MG63 (cell line): ENCODE data around the gene MAP3K7. TPM values are rescaled to one million over a fixed set of nuclear protein-coding genes. Genes with fewer than 3 reads are reported as not detected.
"Not testable (repeated sequence)": the region's sequence is repeated elsewhere in the genome, so short reads cannot be mapped to it uniquely, and the experiment has no call there.

Experiments used
- DNase-seq: peaks from one replicate; pipeline ENCODE4 v3.0.0-alpha.2; 2020
- H3K27me3 ChIP-seq: fragments of 250-450 bp; sonication (Bioruptor Pico); 2 replicates; pipeline ENCODE4 v1.5.1; 2020; ENCODE audit warnings: mild to moderate bottlenecking, moderate library complexity
- H3K36me3 ChIP-seq: fragments of 250-450 bp; sonication (Bioruptor Pico); 2 replicates; pipeline ENCODE4 v1.5.1; 2020; ENCODE audit warnings: mild to moderate bottlenecking, moderate library complexity
- H3K4me3 ChIP-seq: fragments of 250-450 bp; sonication (Bioruptor Pico); 2 replicates; pipeline ENCODE4 v1.5.1; 2020; ENCODE audit warnings: mild to moderate bottlenecking, moderate library complexity
- H3K9me3 ChIP-seq: fragments of 250-450 bp; sonication (Bioruptor Pico); 2 replicates; pipeline ENCODE4 v1.5.1; 2020; ENCODE audit warnings: mild to moderate bottlenecking, moderate library complexity
- total RNA-seq: library from RNA; depleted of rRNA; stranded (reverse); fragments of >200 nt; shearing (Covaris generic); gene quantifications from 2 replicates; pipeline ENCODE4 v1.2.3, GENCODE V29; 2014; ENCODE audit warnings: low replicate concordance

MAP3K7 gene
- total RNA-seq, 1 experiment from 2014 or later, result 25.6 TPM

DNA sequence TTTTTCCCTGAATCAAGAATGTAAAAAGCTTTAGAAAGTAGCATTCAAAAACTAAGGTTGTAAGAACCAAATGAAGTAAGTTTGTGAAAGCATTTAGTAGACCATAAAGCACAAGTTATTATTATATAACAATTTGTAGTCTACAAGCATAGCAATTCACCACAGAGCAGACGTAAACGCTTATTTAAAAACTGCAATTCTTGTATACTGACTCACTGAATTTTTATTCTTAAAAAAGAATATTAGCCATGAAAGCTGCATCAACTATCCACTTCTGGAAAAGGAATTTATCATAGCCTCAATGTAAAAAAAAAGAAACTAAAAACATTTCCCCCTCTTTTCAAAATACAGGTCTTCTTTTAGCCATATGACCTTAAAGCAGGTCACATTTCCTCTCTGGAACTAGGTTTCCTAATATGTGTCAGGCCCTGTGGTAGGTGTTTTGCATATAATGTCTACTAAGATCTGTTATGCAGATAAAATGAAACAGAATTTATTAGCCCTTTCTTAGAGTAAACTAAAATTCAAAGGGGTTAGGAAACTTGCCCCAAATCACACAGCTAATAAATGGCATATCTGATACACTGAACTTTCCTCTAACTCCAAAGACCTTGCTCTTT is 2.1 kb downstream of the MAP3K7 start:
- DNase-seq, result no peak
- H3K36me3 ChIP-seq, result peaks cover 3% of the 10 kb centered on the region
- H3K27me3 ChIP-seq, result no peaks in the 10 kb centered on the region
- H3K4me3 ChIP-seq, result peak overlapping the region; percentile 98
- H3K9me3 ChIP-seq, result no peaks in the 10 kb centered on the region

GRCh38 chr6:90583836-90584481 is 2.9 kb downstream of the MAP3K7 start:
- Histone ChIP-seq H3K36me3 (peaks cover 3% of the 10 kb centered on the region), H3K27me3 (no peaks in the 10 kb centered on the region), H3K9me3 (no peaks in the 10 kb centered on the region), H3K4me3 (no peak overlapping the region)
- DNase-seq, result no peak

GRCh38 chr6:90583179-90583835 is 3.6 kb downstream of the MAP3K7 start:
- no peak for DNase-seq
- Histone ChIP-seq H3K9me3 (no peaks in the 10 kb centered on the region), H3K36me3 (peaks cover 6% of the 10 kb centered on the region), H3K27me3 (no peaks in the 10 kb centered on the region), H3K4me3 (no peak overlapping the region)

- DNase-seq, result no peak
- Histone ChIP-seq H3K27me3 (no peaks in the 10 kb centered on the region), H3K9me3 (no peaks in the 10 kb centered on the region), H3K4me3 (no peak overlapping the region), H3K36me3 (peaks cover 3% of the 10 kb centered on the region)
These were observed 5.7 kb downstream of the MAP3K7 start for GRCh38 chr6:90581146-90581545.

GRCh38 chr6:90578894-90579549 is 7.8 kb downstream of the MAP3K7 start:
- Histone ChIP-seq H3K27me3 (no peaks in the 10 kb centered on the region), H3K36me3 (peaks cover 3% of the 10 kb centered on the region), H3K9me3 (no peaks in the 10 kb centered on the region), H3K4me3 (no peak overlapping the region)
- DNase-seq, result no peak

GRCh38 chr6:90575267-90575666 is 11.6 kb downstream of the MAP3K7 start:
- Histone ChIP-seq H3K4me3 (no peak overlapping the region), H3K36me3 (peaks cover 10% of the 10 kb centered on the region), H3K27me3 (no peaks in the 10 kb centered on the region), H3K9me3 (no peaks in the 10 kb centered on the region)
- no peak for DNase-seq

DNA sequence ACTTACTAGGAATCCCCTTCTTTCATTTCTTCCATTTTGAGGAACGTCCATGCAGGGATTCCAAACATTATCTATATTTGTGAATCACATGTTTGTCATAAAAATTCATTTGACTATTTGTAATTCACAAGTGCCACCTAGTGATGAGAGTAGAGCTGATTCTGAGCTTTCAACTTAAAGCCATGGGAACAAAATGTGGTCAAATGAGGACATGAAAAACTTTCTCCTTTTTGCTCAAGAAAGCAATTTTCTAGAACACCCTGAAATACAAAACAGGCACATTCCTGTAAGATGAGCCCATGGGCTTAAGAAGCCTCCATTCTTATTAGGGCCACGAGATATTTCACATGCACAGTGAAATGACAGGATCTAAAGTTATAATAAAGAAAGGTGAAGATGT is 12.3 kb downstream of the MAP3K7 start:
- no peak for DNase-seq
- Histone ChIP-seq H3K4me3 (no peak overlapping the region), H3K9me3 (no peaks in the 10 kb centered on the region), H3K36me3 (peaks cover 10% of the 10 kb centered on the region), H3K27me3 (no peaks in the 10 kb centered on the region)

GRCh38 chr6:90573624-90574023 is 13.2 kb downstream of the MAP3K7 start:
- Histone ChIP-seq H3K9me3 (no peaks in the 10 kb centered on the region), H3K27me3 (no peaks in the 10 kb centered on the region), H3K36me3 (peaks cover 13% of the 10 kb centered on the region), H3K4me3 (no peak overlapping the region)
- DNase-seq, result no peak

- H3K27me3 ChIP-seq, result no peaks in the 10 kb centered on the region
- H3K36me3 ChIP-seq, result peaks cover 18% of the 10 kb centered on the region
- DNase-seq, result no peak
- H3K4me3 ChIP-seq, result no peak overlapping the region
- H3K9me3 ChIP-seq, result no peaks in the 10 kb centered on the region
These were observed 14.0 kb downstream of the MAP3K7 start for GRCh38 chr6:90572856-90573255.

- peaks cover 23% of the 10 kb centered on the region for H3K36me3 ChIP-seq
- H3K27me3 ChIP-seq, result no peaks in the 10 kb centered on the region
- H3K9me3 ChIP-seq, result no peaks in the 10 kb centered on the region
- no peak overlapping the region for H3K4me3 ChIP-seq
- DNase-seq, result no peak
These were observed 17.6 kb downstream of the MAP3K7 start for GRCh38 chr6:90569223-90569622.

DNA sequence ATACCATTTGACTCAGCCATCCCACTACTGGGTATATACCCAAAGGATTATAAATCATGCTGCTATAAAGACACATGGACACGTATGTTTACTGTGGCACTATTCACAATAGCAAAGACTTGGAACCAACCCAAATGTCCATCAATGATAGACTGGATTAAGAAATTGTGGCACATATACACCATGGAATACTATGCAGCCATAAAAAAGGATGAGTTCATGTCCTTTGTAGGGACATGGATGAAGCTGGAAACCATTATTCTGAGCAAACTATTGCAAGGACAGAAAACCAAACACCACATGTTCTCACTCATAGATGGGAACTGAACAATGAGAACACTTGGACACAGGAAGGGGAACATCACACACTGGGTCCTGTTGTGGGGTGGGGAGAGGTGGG is 19.2 kb downstream of the MAP3K7 start:
- not testable (repeated sequence) for DNase-seq, H3K9me3 ChIP-seq, H3K4me3 ChIP-seq, H3K27me3 ChIP-seq
- peaks cover 23% of the 10 kb centered on the region for H3K36me3 ChIP-seq

DNA sequence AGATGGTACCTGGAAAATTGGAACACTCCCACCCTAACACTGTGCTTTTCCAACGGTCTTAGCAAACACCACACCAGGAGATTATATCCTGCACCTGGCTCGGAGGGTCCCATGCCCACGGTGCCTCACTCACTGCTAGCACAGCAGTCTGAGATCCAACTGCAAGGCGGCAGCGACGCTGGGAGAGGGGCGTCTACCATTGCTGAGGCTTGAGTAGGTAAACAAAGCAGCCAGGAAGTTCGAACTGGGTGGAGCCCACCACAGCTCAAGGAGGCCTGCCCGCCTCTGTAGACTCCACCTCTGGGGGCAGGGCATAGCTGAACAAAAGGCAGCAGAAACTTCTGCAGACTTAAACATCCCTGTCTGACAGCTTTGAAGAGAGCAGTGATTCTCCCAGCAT is 24.5 kb downstream of the MAP3K7 start:
- not testable (repeated sequence) for H3K27me3 ChIP-seq, H3K9me3 ChIP-seq, H3K4me3 ChIP-seq, DNase-seq
- peaks cover 28% of the 10 kb centered on the region for H3K36me3 ChIP-seq

DNA sequence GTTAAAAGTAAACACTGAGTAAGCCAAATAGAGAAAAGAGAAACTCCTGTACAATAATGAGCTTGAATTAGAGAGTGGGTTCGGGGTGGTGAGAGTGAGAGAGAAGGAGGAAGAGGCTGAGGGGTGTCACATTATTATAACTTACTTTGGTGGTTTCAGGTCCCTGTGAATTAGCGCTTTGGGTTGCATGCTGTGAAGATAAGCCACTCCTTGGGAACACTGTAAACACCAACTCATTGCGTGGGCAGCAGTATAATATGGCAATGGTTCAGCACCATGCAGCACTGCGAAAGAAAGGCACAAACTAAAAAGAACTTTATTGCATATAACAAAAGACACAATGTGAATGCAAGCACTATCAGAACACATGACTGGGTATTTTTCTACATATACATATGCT is 26.9 kb downstream of the MAP3K7 start:
- Histone ChIP-seq H3K36me3 (peaks cover 29% of the 10 kb centered on the region), H3K4me3 (no peak overlapping the region), H3K9me3 (no peaks in the 10 kb centered on the region), H3K27me3 (no peaks in the 10 kb centered on the region)
- DNase-seq, result no peak

DNA sequence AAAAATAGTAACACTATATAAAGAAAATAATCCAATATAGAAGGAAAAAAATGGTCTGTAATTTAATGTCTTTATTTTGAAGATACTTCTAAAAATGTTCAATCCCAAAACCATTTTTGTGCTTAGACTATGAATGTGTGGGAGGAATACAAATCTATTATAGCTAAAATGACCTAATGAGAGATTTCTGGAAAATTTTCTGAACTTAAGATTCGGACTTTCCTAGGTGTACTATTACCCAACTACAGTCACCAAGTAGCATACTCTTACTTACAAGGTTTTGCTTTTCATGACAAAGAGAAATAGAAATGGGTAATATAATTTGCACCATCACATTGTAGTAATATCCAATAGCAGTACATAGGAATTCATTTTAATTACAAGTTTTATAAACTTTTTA is 29.9 kb downstream of the MAP3K7 start:
- Histone ChIP-seq H3K4me3 (no peak overlapping the region), H3K36me3 (peaks cover 43% of the 10 kb centered on the region), H3K27me3 (no peaks in the 10 kb centered on the region), H3K9me3 (no peaks in the 10 kb centered on the region)
- no peak for DNase-seq

DNA sequence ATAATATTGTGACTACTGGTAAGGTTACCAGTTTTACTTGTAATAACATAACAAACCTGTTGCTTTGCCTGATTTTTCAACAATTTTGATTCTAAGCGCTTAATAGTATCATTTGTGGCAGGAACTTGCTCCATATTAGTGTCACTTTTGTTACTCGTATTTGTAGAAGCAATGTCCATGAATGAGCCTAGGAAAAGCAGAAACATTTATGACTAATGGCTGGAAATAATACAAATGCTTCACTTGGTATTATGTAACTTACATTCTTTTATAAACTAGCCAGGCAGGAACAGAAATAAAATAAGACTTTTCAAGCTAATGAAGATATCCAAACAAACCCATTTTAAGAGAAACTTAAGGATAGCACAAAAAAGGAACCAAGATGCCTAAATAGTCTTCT is 38.9 kb downstream of the MAP3K7 start:
- peaks cover 61% of the 10 kb centered on the region for H3K36me3 ChIP-seq
- H3K9me3 ChIP-seq, result no peaks in the 10 kb centered on the region
- no peak for DNase-seq
- H3K4me3 ChIP-seq, result no peak overlapping the region
- H3K27me3 ChIP-seq, result no peaks in the 10 kb centered on the region

GRCh38 chr6:90547079-90547478 is 39.8 kb downstream of the MAP3K7 start:
- no peaks in the 10 kb centered on the region for H3K27me3 ChIP-seq
- DNase-seq, result no peak
- peaks cover 55% of the 10 kb centered on the region for H3K36me3 ChIP-seq
- H3K9me3 ChIP-seq, result no peaks in the 10 kb centered on the region
- H3K4me3 ChIP-seq, result no peak overlapping the region

- H3K27me3 ChIP-seq, result no peaks in the 10 kb centered on the region
- DNase-seq, result no peak
- no peak overlapping the region for H3K4me3 ChIP-seq
- H3K36me3 ChIP-seq, result peaks cover 48% of the 10 kb centered on the region
- H3K9me3 ChIP-seq, result no peaks in the 10 kb centered on the region
These were observed 41.4 kb downstream of the MAP3K7 start for GRCh38 chr6:90545448-90545847.
